ENCODE measurements around the gene LENEP.
"Not testable (repeated sequence)": the region's sequence is repeated elsewhere in the genome, so short reads cannot be mapped to it uniquely, and the experiment has no call there.

LENEP gene

GRCh38 chr1:154983776-154984466, 9.5 kb upstream of the LENEP start:
- H3K4me3 ChIP-seq (ENCODE audit: low read depth, low read length) = peak overlapping the region; percentile 98
- in situ Hi-C loops (cut with HindIII; ENCODE audit: low sequenced_read_pairs) = no loop called here
- no peak for DNase-seq (ENCODE audit: low read depth, low spot score)
- TF ChIP-seq CTCF (IDR thresholded peaks at IDR 0.05; ENCODE audit: low read depth, low read length) = no peak

GRCh38 chr1:154986736-154987135, 6.7 kb upstream of the LENEP start:
- H3K4me3 ChIP-seq (ENCODE audit: low read depth, low read length); DNase-seq (ENCODE audit: low read depth, low spot score); in situ Hi-C loops (cut with HindIII; ENCODE audit: low sequenced_read_pairs): not testable (repeated sequence)

- H3K4me3 ChIP-seq (ENCODE audit: low read depth, low read length) = no peak overlapping the region
Observed at GRCh38 chr1:154987326-154987725, 6.1 kb upstream of the LENEP start.

GRCh38 chr1:154988058-154988954, 5.1 kb upstream of the LENEP start:
- no peak overlapping the region for H3K4me3 ChIP-seq (ENCODE audit: low read depth, low read length)
- TF ChIP-seq CTCF (IDR thresholded peaks at IDR 0.05; ENCODE audit: low read depth, low read length) = no peak
- in situ Hi-C loops (cut with HindIII; ENCODE audit: low sequenced_read_pairs) = no loop called here
- no peak for DNase-seq (ENCODE audit: low read depth, low spot score)

More at GRCh38 chr1:154987326-154987725, 6.1 kb upstream of the LENEP start:
- TF ChIP-seq CTCF (IDR thresholded peaks at IDR 0.05; ENCODE audit: low read depth, low read length) = no peak
- DNase-seq (ENCODE audit: low read depth, low spot score) = no peak
- in situ Hi-C loops (cut with HindIII; ENCODE audit: low sequenced_read_pairs) = no loop called here

GRCh38 chr1:154989195-154989860, 4.1 kb upstream of the LENEP start:
- H3K4me3 ChIP-seq (ENCODE audit: low read depth, low read length) = no peak overlapping the region

GRCh38 chr1:154990276-154990675, 3.1 kb upstream of the LENEP start:
- in situ Hi-C loops (cut with HindIII; ENCODE audit: low sequenced_read_pairs) = no loop called here
- no peak for DNase-seq (ENCODE audit: low read depth, low spot score)
- TF ChIP-seq CTCF (IDR thresholded peaks at IDR 0.05; ENCODE audit: low read depth, low read length) = no peak
- H3K4me3 ChIP-seq (ENCODE audit: low read depth, low read length) = no peak overlapping the region

More at GRCh38 chr1:154989195-154989860, 4.1 kb upstream of the LENEP start:
- no peak for TF ChIP-seq CTCF (IDR thresholded peaks at IDR 0.05; ENCODE audit: low read depth, low read length)
- in situ Hi-C loops (cut with HindIII; ENCODE audit: low sequenced_read_pairs) = no loop called here
- DNase-seq (ENCODE audit: low read depth, low spot score) = no peak

Measured in astrocyte of the spinal cord (primary cell).